Fibroblast of skin of left quadriceps (primary cell): ENCODE data around the gene SHANK2.

ENCODE experiments used
- DNase-seq, 2 experiments: peaks; one replicate each; pipeline ENCODE4 v3.0.0-alpha.2; 2013; ENCODE audit warnings: low read depth in 2 of 2

The SHANK2 gene

GRCh38 chr11:71222318-71223080, 29.9 kb downstream of the SHANK2 start:
- no peak for DNase-seq

GRCh38 chr11:71221821-71222220, 30.6 kb downstream of the SHANK2 start:
- DNase-seq: no peak

- DNase-seq: no peak
Observed at GRCh38 chr11:71221201-71221600, 31.2 kb downstream of the SHANK2 start.

GRCh38 chr11:71218789-71219499, 33.4 kb downstream of the SHANK2 start:
- DNase-seq: no peak

GRCh38 chr11:71215425-71215965, 36.9 kb downstream of the SHANK2 start:
- DNase-seq: no peak

- no peak for DNase-seq
Observed at GRCh38 chr11:71214553-71215424, 37.6 kb downstream of the SHANK2 start.

GRCh38 chr11:71213696-71214552, 38.5 kb downstream of the SHANK2 start:
- no peak for DNase-seq

- DNase-seq: no peak
Observed at GRCh38 chr11:71212871-71213559, 39.4 kb downstream of the SHANK2 start.

GRCh38 chr11:71211631-71212030, 40.7 kb downstream of the SHANK2 start:
- DNase-seq: no peak

- DNase-seq: no peak
Observed at GRCh38 chr11:71210861-71211260, 41.5 kb downstream of the SHANK2 start.

GRCh38 chr11:71209656-71210055, 42.7 kb downstream of the SHANK2 start:
- no peak for DNase-seq

- DNase-seq: no peak
Observed at GRCh38 chr11:71209181-71209580, 43.2 kb downstream of the SHANK2 start.

GRCh38 chr11:71208011-71208774, 44.2 kb downstream of the SHANK2 start:
- no peak for DNase-seq

- DNase-seq: no peak
Observed at GRCh38 chr11:71207563-71207962, 44.8 kb downstream of the SHANK2 start.

- DNase-seq: no peak
Observed at GRCh38 chr11:71206186-71206585, 46.2 kb downstream of the SHANK2 start.

GRCh38 chr11:71204748-71205664, 47.4 kb downstream of the SHANK2 start:
- no peak for DNase-seq

GRCh38 chr11:71204294-71204693, 48.1 kb downstream of the SHANK2 start:
- DNase-seq: no peak

GRCh38 chr11:71203681-71204080, 48.7 kb downstream of the SHANK2 start:
- no peak for DNase-seq

GRCh38 chr11:71202966-71203365, 49.4 kb downstream of the SHANK2 start:
- no peak for DNase-seq
